ENCODE measurements around the gene CCDC85B. TPM values are rescaled to one million over a fixed set of nuclear protein-coding genes. Genes with fewer than 3 reads are reported as not detected.

The CCDC85B gene
- total and polyA plus RNA-seq, 4 donors = 4.3 to 12.6 (median 6.9) TPM

GRCh38 chr11:65882120-65883057, 8.1 kb upstream of the CCDC85B start:
- Histone ChIP-seq H3K27me3 (ENCODE audit: control insufficient read depth in 4 of 4, insufficient read depth in 4 of 4, low read length in 3 of 4) (no peaks in the 10 kb centered on the region), H3K9ac (ENCODE audit: low read depth in 1 of 2, low read length in 2 of 2) (no peak overlapping the region), H3K4me1 (ENCODE audit: control insufficient read depth in 4 of 4, insufficient read depth in 4 of 4, low read length in 3 of 4) (peaks cover 0 to 11% (median 2%) of the 10 kb centered on the region in 4 donors), H3K9me3 (ENCODE audit: control insufficient read depth in 4 of 4, low read length in 3 of 4) (no peaks in the 10 kb centered on the region), H3K4me3 (ENCODE audit: low read depth in 1 of 3, low read length in 3 of 3) (no peak overlapping the region), H3K27ac (ENCODE audit: low read depth in 1 of 2, low read length in 2 of 2) (no peak overlapping the region), H3K36me3 (ENCODE audit: control insufficient read depth in 4 of 4, insufficient read depth in 3 of 4, low read depth in 1 of 4, low read length in 3 of 4) (peaks cover 2 to 12% (median 3%) of the 10 kb centered on the region in 4 donors)
- no peak for TF ChIP-seq FOXA1 (IDR thresholded peaks at IDR 0.05)
- no peak for TF ChIP-seq HNF4A (conservative IDR thresholded peaks at IDR 0.05)
- no peak for TF ChIP-seq SP1 (IDR thresholded peaks at IDR 0.05)
- TF ChIP-seq YY1 (IDR thresholded peaks at IDR 0.05) = no peak
- TF ChIP-seq RAD21 (IDR thresholded peaks at IDR 0.05) = no peak
- TF ChIP-seq, protein P1, sequence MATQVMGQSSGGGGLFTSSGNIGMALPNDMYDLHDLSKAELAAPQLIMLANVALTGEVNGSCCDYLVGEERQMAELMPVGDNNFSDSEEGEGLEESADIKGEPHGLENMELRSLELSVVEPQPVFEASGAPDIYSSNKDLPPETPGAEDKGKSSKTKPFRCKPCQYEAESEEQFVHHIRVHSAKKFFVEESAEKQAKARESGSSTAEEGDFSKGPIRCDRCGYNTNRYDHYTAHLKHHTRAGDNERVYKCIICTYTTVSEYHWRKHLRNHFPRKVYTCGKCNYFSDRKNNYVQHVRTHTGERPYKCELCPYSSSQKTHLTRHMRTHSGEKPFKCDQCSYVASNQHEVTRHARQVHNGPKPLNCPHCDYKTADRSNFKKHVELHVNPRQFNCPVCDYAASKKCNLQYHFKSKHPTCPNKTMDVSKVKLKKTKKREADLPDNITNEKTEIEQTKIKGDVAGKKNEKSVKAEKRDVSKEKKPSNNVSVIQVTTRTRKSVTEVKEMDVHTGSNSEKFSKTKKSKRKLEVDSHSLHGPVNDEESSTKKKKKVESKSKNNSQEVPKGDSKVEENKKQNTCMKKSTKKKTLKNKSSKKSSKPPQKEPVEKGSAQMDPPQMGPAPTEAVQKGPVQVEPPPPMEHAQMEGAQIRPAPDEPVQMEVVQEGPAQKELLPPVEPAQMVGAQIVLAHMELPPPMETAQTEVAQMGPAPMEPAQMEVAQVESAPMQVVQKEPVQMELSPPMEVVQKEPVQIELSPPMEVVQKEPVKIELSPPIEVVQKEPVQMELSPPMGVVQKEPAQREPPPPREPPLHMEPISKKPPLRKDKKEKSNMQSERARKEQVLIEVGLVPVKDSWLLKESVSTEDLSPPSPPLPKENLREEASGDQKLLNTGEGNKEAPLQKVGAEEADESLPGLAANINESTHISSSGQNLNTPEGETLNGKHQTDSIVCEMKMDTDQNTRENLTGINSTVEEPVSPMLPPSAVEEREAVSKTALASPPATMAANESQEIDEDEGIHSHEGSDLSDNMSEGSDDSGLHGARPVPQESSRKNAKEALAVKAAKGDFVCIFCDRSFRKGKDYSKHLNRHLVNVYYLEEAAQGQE (IDR thresholded peaks at IDR 0.05) = no peak
- TF ChIP-seq, protein P2, sequence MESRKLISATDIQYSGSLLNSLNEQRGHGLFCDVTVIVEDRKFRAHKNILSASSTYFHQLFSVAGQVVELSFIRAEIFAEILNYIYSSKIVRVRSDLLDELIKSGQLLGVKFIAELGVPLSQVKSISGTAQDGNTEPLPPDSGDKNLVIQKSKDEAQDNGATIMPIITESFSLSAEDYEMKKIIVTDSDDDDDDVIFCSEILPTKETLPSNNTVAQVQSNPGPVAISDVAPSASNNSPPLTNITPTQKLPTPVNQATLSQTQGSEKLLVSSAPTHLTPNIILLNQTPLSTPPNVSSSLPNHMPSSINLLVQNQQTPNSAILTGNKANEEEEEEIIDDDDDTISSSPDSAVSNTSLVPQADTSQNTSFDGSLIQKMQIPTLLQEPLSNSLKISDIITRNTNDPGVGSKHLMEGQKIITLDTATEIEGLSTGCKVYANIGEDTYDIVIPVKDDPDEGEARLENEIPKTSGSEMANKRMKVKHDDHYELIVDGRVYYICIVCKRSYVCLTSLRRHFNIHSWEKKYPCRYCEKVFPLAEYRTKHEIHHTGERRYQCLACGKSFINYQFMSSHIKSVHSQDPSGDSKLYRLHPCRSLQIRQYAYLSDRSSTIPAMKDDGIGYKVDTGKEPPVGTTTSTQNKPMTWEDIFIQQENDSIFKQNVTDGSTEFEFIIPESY (IDR thresholded peaks at IDR 0.05) = no peak
- TF ChIP-seq TAF1 (conservative IDR thresholded peaks at IDR 0.05) = no peak
- 92% methylated on average over 30 of the region's 30 CpGs for WGBS
- DNase-seq (ENCODE audit: low spot score) = no peak

GRCh38 chr11:65883058-65883761, 7.3 kb upstream of the CCDC85B start:
- H3K4me3 ChIP-seq (ENCODE audit: low read depth in 1 of 3, low read length in 3 of 3) = no peak overlapping the region
- peaks cover 2 to 12% (median 3%) of the 10 kb centered on the region in 4 donors for H3K36me3 ChIP-seq (ENCODE audit: control insufficient read depth in 4 of 4, insufficient read depth in 3 of 4, low read depth in 1 of 4, low read length in 3 of 4)
- peaks cover 5 to 19% (median 9%) of the 10 kb centered on the region in 4 donors for H3K4me1 ChIP-seq (ENCODE audit: control insufficient read depth in 4 of 4, insufficient read depth in 4 of 4, low read length in 3 of 4)
- no peak overlapping the region for H3K27ac ChIP-seq (ENCODE audit: low read depth in 1 of 2, low read length in 2 of 2)
- 94% methylated on average over 13 of the region's 13 CpGs for WGBS
- H3K9ac ChIP-seq (ENCODE audit: low read depth in 1 of 2, low read length in 2 of 2) = no peak overlapping the region
- TF ChIP-seq ATF3 (IDR thresholded peaks at IDR 0.05) (no peak), HNF4A (conservative IDR thresholded peaks at IDR 0.05) (no peak), NR2F2 (IDR thresholded peaks at IDR 0.05) (no peak), SP1 (IDR thresholded peaks at IDR 0.05) (no peak)
- DNase-seq (ENCODE audit: low spot score) = no peak
- H3K9me3 ChIP-seq (ENCODE audit: control insufficient read depth in 4 of 4, low read length in 3 of 4) = no peaks in the 10 kb centered on the region
- H3K27me3 ChIP-seq (ENCODE audit: control insufficient read depth in 4 of 4, insufficient read depth in 4 of 4, low read length in 3 of 4) = no peaks in the 10 kb centered on the region
